SK-N-SH treated with all-trans-retinoic acid at 6 μM for 48 hours (cell line): ENCODE measurements around the gene KRT25.

Source experiments
- ATAC-seq: fragments of 200-7000 bp; cut with Tn5 transposase; 3 replicates; pipeline ENCODE4 v1.9.1; 2020; ENCODE audit warnings: mild to moderate bottlenecking, moderate library complexity
- ARNTL ChIP-seq: fragments of 450-650 bp; formaldehyde crosslinking; IDR thresholded peaks from 2 replicates; pipeline ENCODE4 v1.5.0; 2020; ENCODE audit warnings: low read depth, mild to moderate bottlenecking, moderate library complexity, borderline replicate concordance
- BACH2 ChIP-seq: fragments of 250-450 bp; sonication (Bioruptor Pico); IDR thresholded peaks from 2 replicates; pipeline ENCODE4 v1.9.0; 2021; ENCODE audit warnings: mild to moderate bottlenecking, borderline replicate concordance
- CREB5 ChIP-seq: fragments of 250-450 bp; sonication (Bioruptor Pico); IDR thresholded peaks from 2 replicates; pipeline ENCODE4 v1.5.1; 2020; ENCODE audit warnings: low read depth, mild to moderate bottlenecking, moderate library complexity
- CSDC2 ChIP-seq: fragments of 250-450 bp; sonication (Bioruptor Pico); IDR thresholded peaks from 2 replicates; pipeline ENCODE4 v1.5.0; 2020; ENCODE audit warnings: mild to moderate bottlenecking, moderate library complexity
- CSRNP3 ChIP-seq: fragments of 250-450 bp; sonication (Bioruptor Pico); IDR thresholded peaks from 2 replicates; pipeline ENCODE4 v1.5.1; 2021; ENCODE audit warnings: mild to moderate bottlenecking, moderate library complexity
- ESRRG ChIP-seq: fragments of 250-450 bp; sonication (Bioruptor Pico); IDR thresholded peaks from 2 replicates; pipeline ENCODE4 v1.6.1; 2021; ENCODE audit warnings: mild to moderate bottlenecking
- GLIS3 ChIP-seq: fragments of 250-450 bp; sonication (Bioruptor Pico); IDR thresholded peaks from 2 replicates; pipeline ENCODE4 v1.5.0; 2020; ENCODE audit warnings: mild to moderate bottlenecking, moderate library complexity
- ISL1 ChIP-seq: fragments of 250-450 bp; sonication (Bioruptor Pico); IDR thresholded peaks from 2 replicates; pipeline ENCODE4 v2.1.2; 2022; ENCODE audit warnings: mild to moderate bottlenecking, moderate library complexity
- OSR1 ChIP-seq: fragments of 250-450 bp; sonication (Bioruptor Pico); IDR thresholded peaks from 2 replicates; pipeline ENCODE4 v1.8.0; 2022; ENCODE audit warnings: moderate library complexity, mild to moderate bottlenecking, inconsistent platforms
- PPARA ChIP-seq: fragments of 250-450 bp; sonication (Bioruptor Pico); IDR thresholded peaks from 2 replicates; pipeline ENCODE4 v1.5.0; 2020; ENCODE audit warnings: mild to moderate bottlenecking, borderline replicate concordance
- RARB ChIP-seq: fragments of 250-450 bp; sonication (Bioruptor Pico); IDR thresholded peaks from 2 replicates; pipeline ENCODE4 v1.8.0; 2021; ENCODE audit warnings: mild to moderate bottlenecking, moderate library complexity
- SNAI2 ChIP-seq: fragments of 250-450 bp; sonication (Bioruptor Pico); IDR thresholded peaks from 2 replicates; pipeline ENCODE4 v1.5.0; 2020; ENCODE audit warnings: mild to moderate bottlenecking, moderate library complexity
- TCF4 ChIP-seq: fragments of 250-450 bp; sonication (Bioruptor Pico); IDR thresholded peaks from 2 replicates; pipeline ENCODE4 v1.8.0; 2021; ENCODE audit warnings: mild to moderate bottlenecking, moderate library complexity, borderline replicate concordance
- TOX ChIP-seq: fragments of 250-450 bp; sonication (Bioruptor Pico); IDR thresholded peaks from 2 replicates; pipeline ENCODE4 v1.8.0; 2021; ENCODE audit warnings: mild to moderate bottlenecking, moderate library complexity, borderline replicate concordance
- TSHZ2 ChIP-seq: fragments of 250-450 bp; sonication (Bioruptor Pico); IDR thresholded peaks from 2 replicates; pipeline ENCODE4 v1.5.0; 2020; ENCODE audit warnings: mild to moderate bottlenecking, moderate library complexity
- ZC3H10 ChIP-seq: fragments of 250-450 bp; sonication (Bioruptor Pico); IDR thresholded peaks from 2 replicates; pipeline ENCODE4 v1.5.1; 2021; ENCODE audit warnings: mild to moderate bottlenecking, moderate library complexity
- ZFP3 ChIP-seq: fragments of 250-450 bp; sonication (Bioruptor Pico); IDR thresholded peaks from 2 replicates; pipeline ENCODE4 v1.5.0; 2020; ENCODE audit warnings: mild to moderate bottlenecking, moderate library complexity
- ZFP30 ChIP-seq: fragments of 450-650 bp; formaldehyde crosslinking; IDR thresholded peaks from 2 replicates; pipeline ENCODE4 v1.5.0; 2022; ENCODE audit warnings: mild to moderate bottlenecking, moderate library complexity
- ZNF70 ChIP-seq: fragments of 450-650 bp; formaldehyde crosslinking; IDR thresholded peaks from 2 replicates; pipeline ENCODE4 v1.5.0; 2020; ENCODE audit warnings: mild to moderate bottlenecking, moderate library complexity
- ZNF8 ChIP-seq: fragments of 450-650 bp; formaldehyde crosslinking; IDR thresholded peaks from 2 replicates; pipeline ENCODE4 v1.5.0; 2020; ENCODE audit warnings: mild to moderate bottlenecking, moderate library complexity

Gene KRT25

GRCh38 chr17:40714473-40714872, 40.7 kb downstream of the KRT25 start:
- no peak for ATAC-seq
- TF ChIP-seq CSDC2 (CRISPR knock-in tag) (no peak), PPARA (no peak), ZC3H10 (CRISPR knock-in tag) (no peak), ZFP30 (CRISPR knock-in tag) (no peak), ARNTL (CRISPR knock-in tag) (no peak), ZFP3 (CRISPR knock-in tag) (no peak), ZNF8 (CRISPR knock-in tag) (no peak), TCF4 (CRISPR knock-in tag) (no peak), ISL1 (CRISPR knock-in tag) (no peak), SNAI2 (CRISPR knock-in tag) (no peak), CREB5 (CRISPR knock-in tag) (no peak), RARB (CRISPR knock-in tag) (no peak)

GRCh38 chr17:40707745-40708144, 47.4 kb downstream of the KRT25 start:
- no peak for TF ChIP-seq TOX (CRISPR knock-in tag)
- no peak for ATAC-seq

GRCh38 chr17:40705584-40705983, 49.5 kb downstream of the KRT25 start:
- ATAC-seq: no peak

More at GRCh38 chr17:40705584-40705983, 49.5 kb downstream of the KRT25 start:
- no peak for TF ChIP-seq ZNF70 (CRISPR knock-in tag)
- TF ChIP-seq BACH2 (CRISPR knock-in tag): no peak
- no peak for TF ChIP-seq OSR1 (CRISPR knock-in tag)
- TF ChIP-seq TCF4 (CRISPR knock-in tag): no peak
- no peak for TF ChIP-seq ZFP3 (CRISPR knock-in tag)
- no peak for TF ChIP-seq ZFP30 (CRISPR knock-in tag)
- TF ChIP-seq CSDC2 (CRISPR knock-in tag): no peak
- no peak for TF ChIP-seq ARNTL (CRISPR knock-in tag)
- no peak for TF ChIP-seq RARB (CRISPR knock-in tag)
- TF ChIP-seq SNAI2 (CRISPR knock-in tag): no peak
- no peak for TF ChIP-seq ZC3H10 (CRISPR knock-in tag)
- TF ChIP-seq ESRRG (CRISPR knock-in tag): no peak
- TF ChIP-seq TSHZ2: no peak
- TF ChIP-seq CSRNP3 (CRISPR knock-in tag): no peak
- no peak for TF ChIP-seq CREB5 (CRISPR knock-in tag)
- TF ChIP-seq GLIS3 (CRISPR knock-in tag): no peak
- no peak for TF ChIP-seq PPARA
